Measurements from ENCODE around the gene LMTK3.
"Not testable (repeated sequence)": the region's sequence is repeated elsewhere in the genome, so short reads cannot be mapped to it uniquely, and the experiment has no call there.

LMTK3 gene

GRCh38 chr19:48540110-48540509 is 28.5 kb upstream of the LMTK3 start:
- no peak for DNase-seq (ENCODE audit: low spot score)

GRCh38 chr19:48539503-48540096 is 28.0 kb upstream of the LMTK3 start:
- no peak for DNase-seq (ENCODE audit: low spot score)

GRCh38 chr19:48538057-48538456 is 26.4 kb upstream of the LMTK3 start:
- not testable (repeated sequence) for DNase-seq (ENCODE audit: low spot score)

- no peak for DNase-seq (ENCODE audit: low spot score)
Measured at GRCh38 chr19:48537541-48537940, 25.9 kb upstream of the LMTK3 start.

GRCh38 chr19:48533770-48534169 is 22.1 kb upstream of the LMTK3 start:
- DNase-seq (ENCODE audit: low spot score) = no peak

- no peak for DNase-seq (ENCODE audit: low spot score)
Measured at GRCh38 chr19:48530770-48531169, 19.1 kb upstream of the LMTK3 start.

- DNase-seq (ENCODE audit: low spot score) = no peak
Measured at GRCh38 chr19:48530066-48530720, 18.6 kb upstream of the LMTK3 start.

- no peak for DNase-seq (ENCODE audit: low spot score)
Measured at GRCh38 chr19:48529156-48529555, 17.5 kb upstream of the LMTK3 start.

GRCh38 chr19:48524732-48525131 is 13.1 kb upstream of the LMTK3 start:
- DNase-seq (ENCODE audit: low spot score) = no peak

- DNase-seq (ENCODE audit: low spot score) = no peak
Measured at GRCh38 chr19:48524221-48524620, 12.6 kb upstream of the LMTK3 start.

- no peak for DNase-seq (ENCODE audit: low spot score)
Measured at GRCh38 chr19:48520134-48520533, 8.5 kb upstream of the LMTK3 start.

- DNase-seq (ENCODE audit: low spot score) = not testable (repeated sequence)
Measured at GRCh38 chr19:48519426-48519825, 7.8 kb upstream of the LMTK3 start.

- no peak for DNase-seq (ENCODE audit: low spot score)
Measured at GRCh38 chr19:48518207-48518606, 6.6 kb upstream of the LMTK3 start.

GRCh38 chr19:48516536-48516935 is 4.9 kb upstream of the LMTK3 start:
- no peak for DNase-seq (ENCODE audit: low spot score)

GRCh38 chr19:48514123-48514458 is 2.5 kb upstream of the LMTK3 start:
- DNase-seq (ENCODE audit: low spot score) = no peak

- DNase-seq (ENCODE audit: low spot score) = peak; percentile 66
Measured at GRCh38 chr19:48513289-48514122, 1.9 kb upstream of the LMTK3 start.

GRCh38 chr19:48512504-48513288 is 1.1 kb upstream of the LMTK3 start:
- no peak for DNase-seq (ENCODE audit: low spot score)

GRCh38 chr19:48511321-48511731 is 309 bp downstream of the LMTK3 start:
- no peak for DNase-seq (ENCODE audit: low spot score)

- DNase-seq (ENCODE audit: low spot score) = peak; percentile 73
Measured at GRCh38 chr19:48510421-48511268, 990 bp downstream of the LMTK3 start.

- no peak for DNase-seq (ENCODE audit: low spot score)
Measured at GRCh38 chr19:48509467-48510194, 2.0 kb downstream of the LMTK3 start.

All from GM03348 (cell line).